Ureter (tissue), 1 donor: ENCODE measurements around the gene PRPF31. TPM values are rescaled to one million over a fixed set of nuclear protein-coding genes. Genes with fewer than 3 reads are reported as not detected.

Source experiments
- DNase-seq: peaks from one replicate; pipeline ENCODE4 v3.0.0-alpha.2; 2020; ENCODE audit warnings: low spot score
- total RNA-seq: library from RNA; stranded (reverse); gene quantifications from one replicate; pipeline ENCODE4 v1.2.4, GENCODE V29; 2023
- donor health status: DM: yes; HTN: yes; CAD: no.

The PRPF31 gene
- total RNA-seq, 1 donor from 2014 or later, result 59.0 TPM

DNA sequence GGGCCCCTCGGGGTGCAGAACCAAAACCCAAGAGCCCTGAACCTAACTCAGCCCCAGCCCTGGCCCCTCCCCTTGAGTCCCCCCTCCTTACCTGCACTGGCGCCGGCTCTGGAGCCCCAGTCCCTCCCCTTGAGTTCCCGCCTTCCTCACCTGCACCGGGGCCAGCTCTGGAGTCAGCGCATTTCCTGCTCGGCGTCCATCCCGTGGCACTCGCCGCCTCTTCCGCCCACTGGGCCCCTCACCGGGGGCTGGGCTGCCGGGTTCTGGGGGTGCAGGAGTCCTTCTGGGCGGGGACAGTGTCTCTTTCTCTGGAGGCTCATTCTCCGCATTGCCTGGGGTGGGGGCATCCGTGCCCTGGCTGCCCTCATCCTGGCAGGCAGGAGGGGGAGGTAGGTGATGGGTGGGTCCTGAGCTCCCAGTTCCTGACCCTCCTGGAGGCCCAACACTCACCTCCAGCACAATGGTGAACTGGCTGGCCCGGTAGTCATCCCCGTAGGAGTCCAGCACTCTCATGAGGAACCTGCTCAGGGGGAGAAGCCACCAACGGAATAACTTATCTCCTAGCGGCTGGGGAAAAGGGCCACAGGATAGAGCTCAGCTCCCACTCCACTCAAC is 7.6 kb upstream of the PRPF31 start:
- DNase-seq, result no peak

DNA sequence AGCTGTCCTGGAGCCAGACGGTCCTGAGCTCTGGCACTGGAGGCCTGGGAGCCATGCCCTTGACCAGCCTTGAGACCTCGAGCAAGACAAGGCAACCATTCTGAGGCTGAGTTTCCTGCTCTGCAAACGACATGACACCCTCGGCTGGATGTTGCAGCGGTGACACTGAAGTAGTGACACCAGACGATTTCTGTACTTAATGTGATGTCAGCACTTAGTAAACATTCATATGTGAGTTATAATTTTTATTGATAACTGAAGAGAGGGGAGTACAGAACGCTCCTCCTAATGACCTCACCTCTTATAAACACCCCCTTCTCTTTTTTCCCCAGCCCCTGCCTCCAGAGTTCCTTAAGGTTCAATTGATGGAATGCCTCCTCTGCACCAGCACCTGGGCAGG is 7.1 kb upstream of the PRPF31 start:
- no peak for DNase-seq

DNA sequence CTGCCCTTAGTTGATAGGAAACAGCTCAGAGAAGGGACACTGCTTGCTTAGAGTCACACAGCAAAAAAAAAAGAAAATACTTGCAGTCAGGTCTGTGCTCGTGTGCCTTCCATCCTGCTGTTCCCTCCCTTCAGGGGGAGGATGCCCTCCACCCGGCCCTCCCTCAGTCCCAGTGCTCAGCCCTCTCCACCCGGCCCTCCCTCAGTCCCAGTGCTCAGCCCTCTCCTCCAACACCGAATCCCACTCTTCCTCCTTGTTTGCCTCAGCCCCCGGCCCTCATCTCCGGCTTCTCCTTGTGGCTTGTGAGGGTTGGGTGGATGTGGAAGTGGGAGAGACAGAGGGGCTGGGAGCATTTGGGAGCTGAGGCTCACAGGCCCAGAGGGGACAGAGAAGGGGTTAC is 5.9 kb upstream of the PRPF31 start:
- no peak for DNase-seq

DNA sequence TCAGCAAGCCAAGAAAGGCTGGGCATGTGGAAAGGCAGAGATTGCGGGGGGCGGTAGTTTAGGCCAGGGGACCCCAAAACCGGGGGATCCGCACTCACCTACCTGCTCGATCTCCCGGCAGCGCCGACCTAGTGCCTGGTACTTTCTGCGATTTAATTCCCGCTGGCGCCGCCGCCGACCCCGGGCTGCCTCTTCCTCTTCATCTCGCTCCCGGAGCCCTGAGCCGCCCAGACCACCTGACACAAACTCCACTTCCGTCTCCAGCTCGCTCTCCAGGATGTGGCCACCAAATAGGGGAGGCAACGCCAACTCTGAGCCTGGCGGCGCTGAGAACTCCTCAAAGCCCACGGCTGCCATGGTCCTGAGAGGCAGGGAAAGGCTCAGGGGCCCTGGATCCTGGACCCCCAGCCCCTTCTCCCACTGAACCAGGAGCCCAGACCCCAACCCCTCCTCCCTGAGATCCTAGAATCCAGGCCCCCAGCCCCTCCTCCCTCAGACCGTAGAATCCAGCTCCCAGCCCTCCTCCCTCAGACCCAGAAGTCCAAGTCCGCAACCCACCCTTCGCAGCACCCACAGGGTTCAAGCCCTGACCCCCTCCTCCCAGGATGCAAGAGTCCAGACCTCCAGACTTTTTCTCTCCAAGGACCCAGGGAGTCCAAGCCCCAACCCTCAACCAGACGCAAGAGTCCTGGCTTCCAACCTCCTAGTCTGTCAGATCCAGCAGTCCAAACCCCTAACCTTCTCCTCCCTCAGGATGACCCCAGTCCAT is 1.0 kb upstream of the PRPF31 start:
- DNase-seq, result peak; percentile 70

DNA sequence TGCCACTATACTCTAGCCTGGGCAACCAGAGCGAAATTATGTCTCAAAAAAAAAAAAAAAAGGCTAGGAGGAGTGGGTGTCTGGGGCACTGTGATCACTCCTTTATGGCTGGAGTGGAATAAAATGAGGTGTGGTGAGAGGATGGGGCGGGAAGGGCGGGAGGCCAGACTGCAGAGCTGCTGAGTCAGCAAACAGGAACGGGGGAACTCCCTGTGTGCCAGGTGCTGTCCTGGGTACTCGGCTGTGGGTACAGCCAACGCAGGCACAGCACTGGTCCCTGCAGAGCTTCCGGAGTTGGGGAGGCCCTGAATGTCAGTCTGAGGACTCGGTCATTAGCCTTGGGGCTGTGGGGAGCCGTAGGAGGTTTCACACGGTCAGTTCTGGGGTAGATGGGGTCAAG is 5.7 kb downstream of the PRPF31 start:
- DNase-seq, result no peak

DNA sequence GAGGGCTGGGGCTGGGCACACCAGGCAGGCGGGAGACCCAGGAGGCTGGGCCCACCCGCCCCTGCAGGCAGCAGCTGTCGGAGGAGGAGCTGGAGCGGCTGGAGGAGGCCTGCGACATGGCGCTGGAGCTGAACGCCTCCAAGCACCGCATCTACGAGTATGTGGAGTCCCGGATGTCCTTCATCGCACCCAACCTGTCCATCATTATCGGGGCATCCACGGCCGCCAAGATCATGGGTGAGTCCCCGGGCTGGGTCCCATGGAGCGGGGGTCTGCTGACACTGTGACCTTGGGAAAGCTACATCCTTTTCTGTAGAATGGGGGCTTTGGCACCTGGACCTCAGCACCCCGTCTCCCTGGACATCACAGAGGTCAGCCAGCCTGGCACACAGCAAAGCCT is 8.1 kb downstream of the PRPF31 start:
- no peak for DNase-seq

DNA sequence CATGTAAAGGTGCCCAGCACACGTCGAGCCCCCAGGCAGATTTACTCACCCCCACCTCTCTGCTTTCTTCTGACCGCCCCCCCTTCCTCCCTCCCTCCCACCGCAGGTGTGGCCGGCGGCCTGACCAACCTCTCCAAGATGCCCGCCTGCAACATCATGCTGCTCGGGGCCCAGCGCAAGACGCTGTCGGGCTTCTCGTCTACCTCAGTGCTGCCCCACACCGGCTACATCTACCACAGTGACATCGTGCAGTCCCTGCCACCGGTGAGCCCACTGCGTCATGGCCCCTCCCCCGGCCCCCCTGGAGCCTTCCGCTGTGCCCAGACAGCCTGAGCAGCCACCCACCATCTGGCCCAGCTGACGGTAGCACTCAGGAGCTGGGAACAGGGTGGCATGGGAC is 8.8 kb downstream of the PRPF31 start:
- no peak for DNase-seq

DNA sequence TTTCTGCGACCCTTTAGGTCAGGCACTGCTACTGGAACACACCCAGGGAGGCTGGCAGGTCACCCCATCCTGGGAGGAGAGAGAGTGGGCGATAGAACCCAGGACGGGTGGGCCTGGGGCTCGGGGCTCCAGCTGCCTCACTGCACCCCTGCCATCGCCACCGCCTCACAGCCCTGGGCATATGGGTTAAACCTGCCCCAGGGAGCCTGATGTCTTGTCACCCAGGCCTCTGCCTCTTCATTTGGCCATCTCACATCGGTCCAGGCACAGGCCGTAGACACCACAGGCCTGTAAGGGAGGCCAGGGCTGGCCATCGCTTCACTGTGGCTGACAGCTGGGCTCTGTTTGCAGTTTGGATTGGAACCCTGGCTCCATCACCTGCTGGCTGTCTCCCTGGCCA is 10.2 kb downstream of the PRPF31 start:
- no peak for DNase-seq

DNA sequence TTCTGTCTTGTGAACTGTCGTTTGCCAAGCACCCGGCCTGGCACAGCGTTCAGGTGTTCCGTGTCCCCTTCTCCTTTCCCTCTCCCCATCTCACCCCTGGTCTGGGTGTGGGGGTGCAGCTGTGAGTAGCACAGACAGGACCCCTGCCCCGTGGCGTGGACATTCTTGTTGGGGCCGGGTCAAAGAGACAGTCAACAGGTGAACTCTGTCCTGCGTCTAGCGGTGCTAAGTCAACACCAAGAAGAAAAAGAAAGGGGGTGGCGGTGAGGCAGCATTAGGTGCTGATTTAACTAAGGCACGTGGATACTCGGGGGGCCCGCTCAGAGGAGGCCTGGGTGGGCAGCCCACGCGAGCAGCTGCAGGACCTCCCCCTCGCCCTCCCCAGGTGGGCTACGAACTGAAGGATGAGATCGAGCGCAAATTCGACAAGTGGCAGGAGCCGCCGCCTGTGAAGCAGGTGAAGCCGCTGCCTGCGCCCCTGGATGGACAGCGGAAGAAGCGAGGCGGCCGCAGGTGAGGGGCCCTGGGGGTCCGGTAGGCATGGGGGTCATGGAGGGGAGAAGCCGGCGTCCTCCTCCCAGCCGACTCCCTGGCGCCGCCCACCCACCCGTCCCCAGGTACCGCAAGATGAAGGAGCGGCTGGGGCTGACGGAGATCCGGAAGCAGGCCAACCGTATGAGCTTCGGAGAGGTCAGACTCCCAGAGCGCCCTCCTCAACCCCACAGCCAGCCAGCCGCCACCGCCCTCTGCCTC is 12.3 kb downstream of the PRPF31 start:
- DNase-seq, result no peak

DNA sequence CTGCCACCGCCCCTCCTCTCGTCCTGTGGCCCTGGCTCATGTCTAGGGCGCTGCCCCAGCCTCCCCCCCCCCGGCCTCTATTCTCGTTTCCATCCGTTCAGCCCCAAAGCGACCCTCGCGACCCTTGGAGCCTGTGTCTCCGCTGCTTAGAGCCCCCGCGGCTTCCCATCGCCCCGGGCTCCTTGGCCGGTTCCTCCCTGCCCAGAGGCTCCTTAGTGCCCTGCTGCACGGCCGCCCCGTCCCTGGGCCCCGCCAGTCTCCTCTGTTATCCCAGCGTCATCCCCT is 12.8 kb downstream of the PRPF31 start:
- DNase-seq, result no peak

DNA sequence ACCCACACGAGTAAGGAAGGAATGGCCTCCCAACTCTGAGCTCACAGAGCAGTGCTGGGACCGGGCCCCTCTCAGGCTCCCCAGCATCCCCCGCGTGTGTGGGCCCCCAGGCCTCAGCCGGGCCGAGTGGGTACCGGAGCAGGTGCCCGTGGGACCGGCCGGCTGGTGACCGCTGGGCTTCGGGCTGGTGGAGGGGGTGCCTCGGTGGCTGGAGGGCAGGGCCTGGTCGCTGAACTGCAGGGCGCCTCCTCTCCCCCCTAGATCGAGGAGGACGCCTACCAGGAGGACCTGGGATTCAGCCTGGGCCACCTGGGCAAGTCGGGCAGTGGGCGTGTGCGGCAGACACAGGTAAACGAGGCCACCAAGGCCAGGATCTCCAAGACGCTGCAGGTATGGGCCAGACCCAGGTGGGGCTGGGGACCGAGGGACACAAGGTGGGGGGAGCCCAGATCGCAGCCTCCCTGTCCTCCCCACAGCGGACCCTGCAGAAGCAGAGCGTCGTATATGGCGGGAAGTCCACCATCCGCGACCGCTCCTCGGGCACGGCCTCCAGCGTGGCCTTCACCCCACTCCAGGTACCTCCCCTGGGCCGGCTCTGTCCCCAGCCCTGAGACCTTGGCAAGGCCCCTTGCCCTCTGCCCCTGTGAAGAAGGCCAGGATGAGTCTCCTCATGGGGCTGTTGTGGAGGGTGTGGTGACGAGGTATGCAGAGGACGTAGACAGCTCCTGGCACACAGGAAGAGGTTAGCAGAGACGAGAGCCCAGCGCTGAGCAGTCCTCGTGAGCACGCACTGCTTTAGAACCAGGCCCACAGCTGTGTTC is 13.5 kb downstream of the PRPF31 start:
- no peak for DNase-seq

DNA sequence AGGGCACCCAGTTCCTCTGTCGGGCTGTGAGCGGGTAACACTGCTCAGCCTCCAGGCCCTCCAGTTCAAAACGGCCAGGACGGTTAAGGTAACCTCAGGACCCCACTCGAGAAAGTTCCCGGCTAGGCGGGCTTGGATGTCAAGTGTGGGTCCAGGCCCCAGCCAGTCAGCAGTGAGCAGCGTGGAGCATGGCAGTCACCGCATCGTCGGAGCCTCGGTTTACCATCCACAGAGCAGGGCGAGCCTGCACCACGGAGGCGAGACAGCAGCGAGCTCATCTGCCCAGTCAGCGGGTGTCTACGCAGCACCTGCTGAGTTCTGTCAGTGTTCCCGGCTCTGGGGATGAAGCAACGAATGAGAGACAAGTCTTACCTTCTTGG is 14.1 kb downstream of the PRPF31 start:
- DNase-seq, result no peak

DNA sequence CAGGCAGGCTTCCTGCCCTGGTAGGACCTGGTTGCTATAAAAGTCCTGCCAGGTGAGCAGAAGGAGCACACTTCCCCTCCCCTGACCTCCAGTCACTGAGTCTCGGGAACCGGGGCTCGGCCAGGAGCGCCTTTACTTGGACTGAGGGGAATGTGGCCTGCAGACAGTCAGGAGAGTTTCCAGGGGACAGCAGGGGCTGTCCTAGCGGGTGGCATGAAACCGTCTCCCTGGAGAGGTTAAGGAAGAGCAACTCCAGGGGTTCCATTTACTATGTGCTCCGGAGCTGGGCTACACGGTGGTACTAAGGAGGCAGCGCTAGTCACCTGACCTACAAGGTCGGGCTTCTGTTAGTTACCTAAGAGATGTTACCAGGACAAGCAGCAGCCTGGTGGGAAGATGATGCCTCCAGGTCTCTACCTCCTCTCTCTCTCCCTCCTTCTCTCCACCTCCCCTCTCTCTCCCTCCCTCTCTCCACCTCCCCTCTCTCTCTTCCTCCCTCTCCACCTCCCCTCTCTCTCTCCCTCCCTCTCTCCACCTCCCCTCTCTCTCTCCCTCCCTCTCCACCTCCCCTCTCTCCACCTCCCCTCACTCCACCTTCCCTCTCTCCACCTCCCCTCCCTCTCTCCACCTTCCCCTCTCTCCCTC is 17.9 kb downstream of the PRPF31 start:
- DNase-seq, result peak; percentile 89

DNA sequence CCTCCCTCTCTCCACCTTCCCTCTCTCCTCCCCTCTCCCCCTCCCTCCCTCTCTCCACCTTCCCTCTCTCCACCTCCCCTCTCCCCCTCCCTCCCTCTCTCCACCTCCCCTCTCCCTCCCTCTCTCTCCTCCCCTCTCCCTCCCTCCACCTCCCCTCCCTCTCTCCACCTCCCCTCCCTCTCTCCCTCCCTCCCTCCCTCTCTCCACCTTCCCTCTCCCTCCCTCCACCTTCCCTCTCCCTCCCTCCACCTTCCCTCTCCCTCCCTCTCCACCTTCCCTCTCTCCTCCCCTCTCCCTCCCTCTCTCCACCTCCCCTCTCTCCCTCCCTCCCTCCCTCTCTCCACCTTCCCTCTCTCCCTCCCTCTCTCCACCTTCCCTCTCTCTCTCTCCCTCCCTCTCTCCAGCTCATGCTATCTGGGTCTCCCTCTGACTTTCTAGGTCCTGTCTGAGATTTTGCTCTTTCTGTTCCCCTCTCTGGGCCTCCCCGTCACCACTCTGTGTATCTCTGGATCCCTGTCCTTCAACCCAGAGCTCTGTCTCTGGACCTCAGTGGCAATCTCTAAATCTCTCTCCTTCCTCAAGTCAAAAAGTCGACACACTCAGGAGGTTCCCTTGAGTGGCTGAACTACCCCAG is 18.5 kb downstream of the PRPF31 start:
- DNase-seq, result no peak

DNA sequence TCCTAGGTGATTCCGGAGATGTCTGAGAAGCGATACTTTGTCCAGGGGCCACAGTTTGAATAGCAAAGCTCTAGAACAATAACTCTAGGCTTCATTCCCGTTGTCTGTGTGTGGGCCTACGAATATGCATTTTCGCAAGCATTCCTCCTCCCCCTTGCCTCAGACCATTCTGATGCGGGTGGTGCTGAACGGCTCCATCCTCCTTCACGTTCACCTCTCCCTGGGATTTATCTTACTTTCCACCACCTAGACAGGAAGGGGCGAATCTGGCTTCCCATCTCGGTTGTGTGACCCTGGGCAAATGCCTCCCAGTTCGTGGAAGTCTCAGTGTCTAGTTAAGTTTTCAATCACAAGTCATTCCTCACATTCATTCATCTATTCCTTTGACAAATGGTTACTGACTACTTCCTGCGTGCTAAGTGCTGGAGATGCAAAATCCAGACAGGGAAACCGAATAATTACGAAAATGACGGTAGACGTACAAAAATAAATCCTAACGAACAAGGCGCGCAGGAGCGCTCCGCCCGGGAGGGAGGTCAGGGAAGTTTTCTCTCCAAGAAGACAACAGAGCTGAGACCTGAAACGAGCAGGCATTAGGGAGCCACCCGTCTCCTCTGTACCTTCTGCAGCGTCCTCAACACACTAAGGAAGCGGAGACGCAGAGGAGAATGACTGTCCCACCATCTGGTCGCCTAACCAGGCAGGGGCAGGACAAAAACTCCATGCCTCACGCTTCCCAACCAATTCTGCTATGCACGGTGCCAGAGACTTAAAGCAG is 20.7 kb downstream of the PRPF31 start:
- DNase-seq, result no peak

DNA sequence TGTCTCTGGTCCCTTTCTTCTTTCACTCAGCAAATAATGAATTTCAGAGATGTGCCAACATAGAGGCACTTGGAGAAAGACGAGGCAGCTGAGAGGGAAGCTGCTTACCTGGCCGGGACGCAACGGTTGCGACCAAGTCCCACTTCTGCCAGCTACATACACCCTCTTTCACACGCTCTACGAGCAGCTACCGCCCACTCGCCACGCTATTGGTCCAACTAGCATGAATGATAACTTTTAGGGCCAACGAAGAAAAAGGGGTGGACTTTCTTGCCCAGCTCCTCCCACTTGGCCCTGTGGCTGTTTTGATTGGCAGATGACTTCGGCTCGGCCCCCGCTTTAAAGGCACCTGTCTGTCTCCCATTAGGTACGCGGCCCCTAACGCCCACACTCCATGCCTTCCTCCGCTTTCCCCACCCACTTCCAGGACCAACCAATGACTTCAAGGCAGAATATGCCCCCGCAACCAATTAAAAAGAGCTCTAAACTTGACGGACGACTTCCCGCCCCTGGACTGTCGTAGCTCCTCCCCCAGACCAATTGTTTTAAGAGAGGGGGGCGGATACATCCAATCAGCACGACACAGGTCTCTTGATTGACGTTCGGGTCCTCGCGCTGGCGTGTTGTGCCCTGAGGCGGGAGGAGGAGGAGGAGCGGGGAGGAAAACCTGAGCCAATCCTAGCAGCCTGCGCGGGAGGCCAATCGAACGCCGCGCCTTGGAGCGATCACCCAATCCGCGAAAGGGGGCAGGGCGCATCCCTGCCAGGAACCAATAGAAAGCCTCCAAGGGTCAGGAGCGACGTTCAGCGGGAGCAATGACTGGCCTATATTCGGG is 21.5 kb downstream of the PRPF31 start:
- peak; percentile 100 for DNase-seq

DNA sequence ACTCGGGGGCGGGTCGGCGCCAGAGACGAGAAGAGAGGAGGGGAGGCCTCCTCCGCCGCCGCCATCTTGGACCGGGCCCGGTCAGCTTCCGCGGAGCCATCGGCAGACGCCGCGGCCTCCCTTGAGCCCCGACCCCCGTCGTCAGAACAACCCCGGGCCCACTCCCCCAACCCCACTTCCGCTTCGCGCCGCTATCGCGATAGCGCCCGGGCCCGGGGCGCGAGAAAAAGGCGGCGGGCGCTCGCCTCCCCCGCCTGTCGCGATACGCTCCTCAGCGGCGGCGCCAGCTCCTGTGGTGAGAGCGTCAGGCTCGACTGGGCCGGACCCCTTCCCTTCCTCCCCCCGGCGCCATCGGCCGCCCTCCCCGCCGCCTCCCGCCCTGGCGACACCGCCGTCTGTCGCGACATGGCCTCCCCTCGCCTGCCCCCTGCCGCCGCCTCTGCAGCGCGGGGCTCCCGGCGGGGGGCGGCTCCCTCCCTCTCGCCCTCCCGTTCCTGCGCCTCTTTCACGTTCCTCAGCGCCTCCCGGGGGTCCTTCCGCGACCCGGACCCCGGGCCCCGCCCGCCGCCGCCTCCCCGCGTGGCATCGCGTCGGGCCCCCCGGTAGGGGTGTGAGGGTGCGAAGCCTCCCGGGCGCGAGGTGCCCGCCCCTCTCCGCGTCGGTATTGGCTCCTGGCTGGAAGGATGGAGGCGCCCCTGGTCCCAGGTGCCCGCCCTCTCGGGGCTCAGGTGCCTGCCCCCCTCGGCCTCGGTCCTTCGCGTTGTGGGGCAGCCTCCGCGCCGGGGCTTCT is 22.3 kb downstream of the PRPF31 start, which contains the start of gene CNOT3:
Gene CNOT3 (plus strand): TSS at position 64 of the 790 bp plus-strand sequence. CDS start 5,217 bp downstream, outside the sequence.
- DNase-seq, result peak; percentile 63

DNA sequence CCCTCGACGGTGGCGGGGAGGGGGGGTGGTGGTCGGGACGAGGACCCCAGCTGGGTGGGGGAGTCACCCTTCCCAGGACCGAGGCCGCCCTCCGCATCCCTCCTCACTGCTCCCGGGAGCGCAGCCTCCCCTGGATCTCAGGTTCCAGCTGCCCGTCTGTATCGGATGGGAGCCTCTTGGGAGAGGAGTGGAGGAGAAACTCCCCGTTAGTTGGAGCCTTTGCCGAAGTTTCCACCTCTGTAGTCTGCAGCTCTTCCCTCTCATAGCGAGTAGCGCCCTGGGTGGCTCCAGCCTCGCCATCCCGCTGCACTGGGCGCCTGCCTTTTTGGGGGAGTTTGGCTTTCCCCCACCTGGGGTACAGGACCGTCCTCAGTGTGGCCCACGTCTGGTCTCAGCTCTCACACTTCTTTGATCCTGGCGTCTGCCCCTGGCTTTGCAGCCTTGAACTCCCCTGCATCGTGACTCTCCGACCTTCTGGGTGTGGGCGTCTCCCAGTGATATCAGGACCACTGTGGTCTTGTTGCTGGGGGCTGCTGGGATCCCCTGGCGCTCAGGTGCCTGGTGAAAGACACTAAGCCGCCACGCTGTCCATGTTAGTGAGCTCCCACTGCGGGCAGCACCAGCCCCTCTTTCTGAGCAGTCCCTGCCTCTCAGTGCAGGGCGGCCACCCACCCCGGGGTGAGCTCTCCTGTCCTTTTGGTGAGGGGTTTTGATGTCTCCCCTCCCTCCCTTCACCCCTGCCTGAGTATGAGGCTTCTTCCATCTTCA is 23.1 kb downstream of the PRPF31 start:
- DNase-seq, result no peak
